GM12878 (cell line): ENCODE measurements around the gene EML1. TPM values are rescaled to one million over a fixed set of nuclear protein-coding genes. Genes with fewer than 3 reads are reported as not detected.

Experiments
- ATAC-seq: fragments of 200-7000 bp; cut with Tn5 transposase; 3 replicates; pipeline ENCODE4 v1.9.1; 2020; ENCODE audit warnings: mild to moderate bottlenecking, moderate library complexity
- BruUV-seq: library from RNA; stranded (reverse); fragments of 400-500 nt; replicated peaks from 2 replicates; lab custom pipeline; 2021; lab: Mats Ljungman, UMichigan
- CTCF ChIA-PET: fragments of 300-600 bp; sonication (Branson Sonifier 250); formaldehyde crosslinking; extraction: SDS; loops from one replicate; lab custom pipeline; 2021; ENCODE audit warnings: inconsistent platforms; lab: Yijun Ruan, JAX
- POLR2A ChIA-PET: fragments of 350-600 bp; formaldehyde crosslinking; extraction: SDS; loops from one replicate; lab custom pipeline; 2021; ENCODE audit warnings: inconsistent platforms; lab: Charles Lee
- RAD21 ChIA-PET: fragments of 300-600 bp; sonication (Branson Sonifier 250); formaldehyde crosslinking; loops from one replicate; lab custom pipeline; 2023; ENCODE audit warnings: antibody characterized with exemption; ENCODE audit not compliant: unreplicated experiment; lab: Charles Lee
- SMC1A ChIA-PET: fragments of 300-600 bp; sonication (Branson Sonifier 250); formaldehyde crosslinking; loops from one replicate; lab custom pipeline; 2023; ENCODE audit not compliant: unreplicated experiment, uncharacterized antibody; lab: Charles Lee
- DNase-seq: peaks from one replicate; pipeline ENCODE4 v3.0.0-alpha.2; 2011; ENCODE audit warnings: low read depth, low spot score
- FAIRE-seq: peaks from 3 replicates; lab custom pipeline; 2011; peaks lifted over from hg19 to GRCh38; lab: Jason Lieb, UNC
- H2AFZ ChIP-seq: 2 replicates; pipeline ENCODE4 v1.6.0; 2011; ENCODE audit warnings: low read depth, low read length, control low read depth; ENCODE audit not compliant: control insufficient read depth
- H3K27ac ChIP-seq: 2 replicates; pipeline ENCODE4 v1.5.1; 2011; ENCODE audit warnings: control low read depth; ENCODE audit not compliant: control insufficient read depth, insufficient read depth
- H3K27me3 ChIP-seq, 2 experiments: replicated peaks in 1 of 2; 2 replicates each; pipeline versions ENCODE4 v1.6.0 to v1.6.1; 2011; ENCODE audit warnings: low read length in 1 of 2; ENCODE audit not compliant: control insufficient read depth in 2 of 2, insufficient read depth in 2 of 2
- H3K36me3 ChIP-seq, 2 experiments: 2 replicates each; pipeline ENCODE4 v1.5.1; 2011; ENCODE audit warnings: low read length in 1 of 2; ENCODE audit not compliant: control insufficient read depth in 2 of 2, insufficient read depth in 2 of 2
- H3K4me1 ChIP-seq: 2 replicates; pipeline ENCODE4 v1.6.1; 2011; ENCODE audit warnings: mild to moderate bottlenecking, low read length, moderate library complexity, mixed read lengths; ENCODE audit not compliant: control insufficient read depth, insufficient read depth
- H3K4me2 ChIP-seq: 2 replicates; pipeline ENCODE4 v1.6.0; 2011; ENCODE audit warnings: control low read depth; ENCODE audit not compliant: control insufficient read depth, insufficient read depth
- H3K4me3 ChIP-seq: fragments of 200-600 bp; sonication (generic); 2 replicates; pipeline ENCODE4 v1.5.1; 2016
- H3K79me2 ChIP-seq: 2 replicates; pipeline ENCODE4 v1.6.0; 2011; ENCODE audit warnings: low read length; ENCODE audit not compliant: control insufficient read depth, insufficient read depth
- H3K9ac ChIP-seq: 2 replicates; pipeline ENCODE4 v1.8.0; 2011; ENCODE audit warnings: low read length, control low read depth, mixed read lengths; ENCODE audit not compliant: control insufficient read depth, insufficient read depth
- H3K9me3 ChIP-seq: replicated peaks from 3 replicates; pipeline ENCODE4 v1.5.1; 2011; ENCODE audit warnings: mild to moderate bottlenecking, low read length; ENCODE audit not compliant: control insufficient read depth, insufficient read depth
- H4K20me1 ChIP-seq: 2 replicates; pipeline ENCODE4 v1.6.0; 2011; ENCODE audit not compliant: control insufficient read depth, insufficient read depth
- EGR1 ChIP-seq, 2 experiments: IDR thresholded peaks; 1 replicate in 1 of 2; 2 replicates in 1 of 2; pipeline ENCODE4 v1.6.1; 2011 to 2012; ENCODE audit warnings: low read depth in 2 of 2, low read length in 2 of 2, borderline replicate concordance in 1 of 2, mild to moderate bottlenecking in 1 of 2, moderate library complexity in 1 of 2
- GABPA ChIP-seq: IDR thresholded peaks from 2 replicates; pipeline ENCODE4 v1.6.1; 2014; ENCODE audit warnings: antibody characterized with exemption, low read depth, mild to moderate bottlenecking, inconsistent platforms
- HDAC6 ChIP-seq: fragments of 200-600 bp; sonication (generic); IDR thresholded peaks from one replicate; pipeline ENCODE4 v1.8.0; 2017; ENCODE audit warnings: antibody characterized with exemption; ENCODE audit not compliant: unreplicated experiment
- WGBS: methylation state at CpG from one replicate; pipeline ENCODE4 v1.1.6; 2016; ENCODE audit warnings: low lambda C conversion rate; ENCODE audit not compliant: insufficient replicate concordance, insufficient coverage; ENCODE audit errors: missing lambda C conversion rate; 5-methylcytosine and 5-hydroxymethylcytosine counted together
- in situ Hi-C: fragments of 300-500 bp; cut with MboI; formaldehyde crosslinking; loops from 9 replicates; pipeline ENCODE4 v1.14.3; 2018; ENCODE audit warnings: mixed read lengths
- intact Hi-C: fragments of 100-400 bp; cut with micrococcal nuclease; formaldehyde crosslinking; loops from one replicate; pipeline ENCODE4 v1.14.2; 2022; ENCODE audit not compliant: unreplicated experiment
- polyA plus RNA-seq, 11 experiments: library from polyadenylated mRNA; depleted of rRNA in 4 of 11; unstranded in 6 of 11; stranded (reverse) in 5 of 11; fragments of >200 nt; fragmentation: Nextera tagmentation in 4 of 11; fragmentation: Illumina TruSeq in 1 of 11; extraction: Ambion mirVana in 4 of 11; extraction: Trizol in 1 of 11; gene quantifications; 1 replicate in 1 of 11; 2 replicates in 10 of 11; pipeline versions ENCODE4 v1.2.1 to v1.2.3, GENCODE V29; 2011 to 2016; ENCODE audit warnings: inconsistent platforms in 2 of 11, missing spikeins in 2 of 11, low read depth in 1 of 11
- total RNA-seq, 4 experiments: library from RNA; depleted of rRNA in 3 of 4; stranded (reverse); fragments of >200 nt in 3 of 4; fragmentation: Illumina TruSeq in 1 of 4; extraction: Trizol in 1 of 4; gene quantifications; 2 replicates each; pipeline versions ENCODE4 v1.2.1 to v1.2.3, GENCODE V29; 2013 to 2021
- TF ChIP-seq, protein P1 (sequence below): IDR thresholded peaks from 2 replicates; pipeline ENCODE4 v1.6.1; 2011; ENCODE audit warnings: low read depth, mild to moderate bottlenecking, low read length, moderate library complexity, borderline replicate concordance; ENCODE audit errors: extremely low read depth

EML1 gene
- total and polyA plus RNA-seq, 10 of the 15 experiments (the other 5 are each of a cell fraction or from before 2014, with no cell fraction given) = 0.05 to 3.4 (median 0.11) TPM; not detected in 3

DNA sequence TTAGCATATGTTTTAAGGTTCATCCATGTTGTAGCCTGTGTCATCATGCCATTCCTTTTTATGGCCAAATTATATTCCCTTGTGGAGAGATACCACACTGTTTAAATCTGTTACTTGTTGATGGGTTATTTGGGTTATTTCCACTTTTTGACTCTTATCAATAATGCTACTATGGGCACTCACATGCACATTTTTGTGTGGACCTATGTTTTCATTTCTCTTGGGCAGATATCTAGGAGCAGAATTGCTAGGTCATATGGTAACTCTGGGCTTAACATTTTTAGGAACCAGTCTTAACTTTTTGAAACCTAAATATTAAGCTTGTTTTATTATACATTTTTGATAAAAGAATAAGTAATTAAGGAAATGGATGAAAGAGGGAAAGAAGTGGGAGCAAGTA lies 4.0 kb downstream of the EML1 start:
- H3K4me2 ChIP-seq = no peak overlapping the region
- H2AFZ ChIP-seq = no peak overlapping the region
- H3K4me3 ChIP-seq = no peak overlapping the region
- no peak overlapping the region for H3K9ac ChIP-seq
- POLR2A ChIA-PET = no interaction called here
- no peak for FAIRE-seq
- intact Hi-C loops (no loop called here), in situ Hi-C loops (no loop called here)
- TF ChIP-seq HDAC6 = no peak
- TF ChIP-seq GABPA = no peak
- TF ChIP-seq, protein P1, sequence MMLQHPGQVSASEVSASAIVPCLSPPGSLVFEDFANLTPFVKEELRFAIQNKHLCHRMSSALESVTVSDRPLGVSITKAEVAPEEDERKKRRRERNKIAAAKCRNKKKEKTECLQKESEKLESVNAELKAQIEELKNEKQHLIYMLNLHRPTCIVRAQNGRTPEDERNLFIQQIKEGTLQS = no peak
- SMC1A ChIA-PET = no interaction called here
- no peaks in the 10 kb centered on the region for H3K9me3 ChIP-seq
- no peak overlapping the region for H3K27ac ChIP-seq
- no peaks in the 10 kb centered on the region for H3K36me3 ChIP-seq
- ATAC-seq = no peak
- CTCF ChIA-PET = no interaction called here
- no peaks in the 10 kb centered on the region for H4K20me1 ChIP-seq
- RAD21 ChIA-PET = interaction anchor here (0.9 kb wide), 1 partner anchor 113 kb away, joined by 3 read pairs; the partner anchor contains the start of gene CYP46A1
- H3K79me2 ChIP-seq = no peaks in the 10 kb centered on the region
- H3K4me1 ChIP-seq = no peaks in the 10 kb centered on the region
- peaks cover 1 to 19% of the 10 kb centered on the region in 2 experiments; a peak in 3 of 4 replicates for H3K27me3 ChIP-seq
- BruUV-seq = no TSS peak
- DNase-seq = no peak

DNA sequence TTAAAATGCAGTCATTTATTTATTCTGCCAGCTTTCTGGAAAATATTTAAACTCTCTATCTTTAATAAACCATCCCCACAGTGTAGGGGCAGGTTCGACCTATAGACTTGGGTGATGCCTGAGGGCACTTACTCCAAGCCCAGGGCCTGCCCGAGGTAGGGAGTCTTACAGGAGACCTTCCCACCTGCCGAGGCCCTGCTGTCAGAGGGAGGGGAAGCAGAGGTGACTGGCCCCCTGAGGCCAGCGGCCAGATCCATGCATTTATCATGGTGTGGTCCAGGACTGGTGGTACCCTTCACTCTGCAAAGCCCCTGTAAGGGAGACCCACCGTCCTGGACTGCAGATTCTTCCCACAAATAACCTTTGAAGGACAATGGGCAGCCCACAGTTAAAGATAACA lies 7.6 kb downstream of the EML1 start:
- H3K4me3 ChIP-seq = no peak overlapping the region
- ChIA-PET CTCF (no interaction called here), RAD21 (no interaction called here), POLR2A (no interaction called here), SMC1A (no interaction called here)
- H2AFZ ChIP-seq = no peak overlapping the region
- H4K20me1 ChIP-seq = no peaks in the 10 kb centered on the region
- no peaks in the 10 kb centered on the region for H3K9me3 ChIP-seq
- no peaks in the 10 kb centered on the region for H3K79me2 ChIP-seq
- no peak for FAIRE-seq
- intact Hi-C loops = no loop called here
- H3K27me3 ChIP-seq = peaks cover 5% of the 10 kb centered on the region in 2 experiments
- H3K27ac ChIP-seq = no peak overlapping the region
- BruUV-seq = no TSS peak
- TF ChIP-seq EGR1 (IDR thresholded peaks at IDR 0.05; ENCODE audit: borderline replicate concordance in 1 of 2, low read depth in 2 of 2, low read length in 2 of 2) = no peak
- no peaks in the 10 kb centered on the region for H3K4me1 ChIP-seq
- in situ Hi-C loops = no loop called here
- H3K4me2 ChIP-seq = no peak overlapping the region
- no peaks in the 10 kb centered on the region for H3K36me3 ChIP-seq
- ATAC-seq = no peak
- no peak overlapping the region for H3K9ac ChIP-seq
- DNase-seq = no peak
- WGBS = 23% methylated on average over 5 of the region's 5 CpGs
